SIG-M5 treated with dmso at 0.1 percent for 504 hours (cell line): ENCODE measurements around the gene ABI3BP.

ENCODE experiments used
- DNase-seq: peaks from one replicate; lab custom pipeline; 2025; ENCODE audit not compliant: unreplicated experiment; lab: John Stamatoyannopoulos, UW

ABI3BP gene

GRCh38 chr3:100891827-100892226, 101.4 kb downstream of the ABI3BP start:
- DNase-seq: no peak

GRCh38 chr3:100891033-100891432, 102.2 kb downstream of the ABI3BP start:
- peak; percentile 33 for DNase-seq

GRCh38 chr3:100888881-100889280, 104.3 kb downstream of the ABI3BP start:
- no peak for DNase-seq

- no peak for DNase-seq
Measured at GRCh38 chr3:100882571-100882984, 110.6 kb downstream of the ABI3BP start.

- no peak for DNase-seq
Measured at GRCh38 chr3:100880845-100881244, 112.4 kb downstream of the ABI3BP start.

GRCh38 chr3:100880072-100880471, 113.1 kb downstream of the ABI3BP start:
- DNase-seq: no peak

- no peak for DNase-seq
Measured at GRCh38 chr3:100879195-100879810, 113.9 kb downstream of the ABI3BP start.

- DNase-seq: no peak
Measured at GRCh38 chr3:100877286-100877685, 115.9 kb downstream of the ABI3BP start.

- no peak for DNase-seq
Measured at GRCh38 chr3:100875239-100875638, 118.0 kb downstream of the ABI3BP start.

- DNase-seq: no peak
Measured at GRCh38 chr3:100873611-100874010, 119.6 kb downstream of the ABI3BP start.

GRCh38 chr3:100871306-100871705, 121.9 kb downstream of the ABI3BP start:
- DNase-seq: no peak

GRCh38 chr3:100869787-100870186, 123.4 kb downstream of the ABI3BP start:
- no peak for DNase-seq

GRCh38 chr3:100868894-100869293, 124.3 kb downstream of the ABI3BP start:
- no peak for DNase-seq

GRCh38 chr3:100868096-100868495, 125.1 kb downstream of the ABI3BP start:
- DNase-seq: no peak

- DNase-seq: no peak
Measured at GRCh38 chr3:100865442-100865841, 127.8 kb downstream of the ABI3BP start.

GRCh38 chr3:100864471-100865250, 128.6 kb downstream of the ABI3BP start:
- DNase-seq: no peak

GRCh38 chr3:100857863-100858262, 135.4 kb downstream of the ABI3BP start:
- no peak for DNase-seq

GRCh38 chr3:100856821-100857220, 136.4 kb downstream of the ABI3BP start:
- no peak for DNase-seq

- no peak for DNase-seq
Measured at GRCh38 chr3:100852840-100853239, 140.4 kb downstream of the ABI3BP start.

GRCh38 chr3:100850701-100851100, 142.5 kb downstream of the ABI3BP start:
- DNase-seq: no peak

- DNase-seq: no peak
Measured at GRCh38 chr3:100850156-100850555, 143.1 kb downstream of the ABI3BP start.

- no peak for DNase-seq
Measured at GRCh38 chr3:100844063-100844936, 148.9 kb downstream of the ABI3BP start.
